Activated T-helper 2 cell treated with anti-CD3 and anti-CD28 coated beads, Interferon-gamma antibody, Interleukin-2, Interleukin-4, amounts not matched to agents 10 μg/mL and 5 μg/mL and 100 μg/mL, durations not matched to agents 14 hours and 24 hours and 36 hours (primary cell): ENCODE data around the gene RFC1. TPM values are rescaled to one million over a fixed set of nuclear protein-coding genes. Genes with fewer than 3 reads are reported as not detected.

Experiments used
- DNase-seq: peaks from one replicate; pipeline ENCODE4 v3.0.0; 2021; ENCODE audit warnings: low spot score
- H3K27ac Mint-ChIP-seq: one replicate; pipeline ENCODE4 v1.8.0; 2021; ENCODE audit warnings: mixed read lengths
- H3K27me3 Mint-ChIP-seq: one replicate; pipeline ENCODE4 v1.8.0; 2021; ENCODE audit warnings: low read depth, mixed read lengths
- H3K36me3 Mint-ChIP-seq: one replicate; pipeline ENCODE4 v1.8.0; 2021; ENCODE audit warnings: low read depth, mixed read lengths
- H3K4me1 Mint-ChIP-seq: one replicate; pipeline ENCODE4 v1.8.0; 2021; ENCODE audit warnings: low read depth, mixed read lengths
- H3K4me3 Mint-ChIP-seq: one replicate; pipeline ENCODE4 v1.8.0; 2021; ENCODE audit warnings: low read depth, mild to moderate bottlenecking, moderate library complexity, mixed read lengths
- H3K9me3 Mint-ChIP-seq: one replicate; pipeline ENCODE4 v1.8.0; 2021; ENCODE audit warnings: mixed read lengths
- intact Hi-C: fragments of 100-400 bp; cut with micrococcal nuclease; formaldehyde crosslinking; loops from one replicate; pipeline ENCODE4 v1.15.1; 2023
- total RNA-seq: library from RNA; stranded (reverse); gene quantifications from 2 replicates; pipeline ENCODE4 v1.2.3, GENCODE V29; 2022

RFC1 gene
- total RNA-seq, 1 donor from 2014 or later, result 64.7 TPM

DNA sequence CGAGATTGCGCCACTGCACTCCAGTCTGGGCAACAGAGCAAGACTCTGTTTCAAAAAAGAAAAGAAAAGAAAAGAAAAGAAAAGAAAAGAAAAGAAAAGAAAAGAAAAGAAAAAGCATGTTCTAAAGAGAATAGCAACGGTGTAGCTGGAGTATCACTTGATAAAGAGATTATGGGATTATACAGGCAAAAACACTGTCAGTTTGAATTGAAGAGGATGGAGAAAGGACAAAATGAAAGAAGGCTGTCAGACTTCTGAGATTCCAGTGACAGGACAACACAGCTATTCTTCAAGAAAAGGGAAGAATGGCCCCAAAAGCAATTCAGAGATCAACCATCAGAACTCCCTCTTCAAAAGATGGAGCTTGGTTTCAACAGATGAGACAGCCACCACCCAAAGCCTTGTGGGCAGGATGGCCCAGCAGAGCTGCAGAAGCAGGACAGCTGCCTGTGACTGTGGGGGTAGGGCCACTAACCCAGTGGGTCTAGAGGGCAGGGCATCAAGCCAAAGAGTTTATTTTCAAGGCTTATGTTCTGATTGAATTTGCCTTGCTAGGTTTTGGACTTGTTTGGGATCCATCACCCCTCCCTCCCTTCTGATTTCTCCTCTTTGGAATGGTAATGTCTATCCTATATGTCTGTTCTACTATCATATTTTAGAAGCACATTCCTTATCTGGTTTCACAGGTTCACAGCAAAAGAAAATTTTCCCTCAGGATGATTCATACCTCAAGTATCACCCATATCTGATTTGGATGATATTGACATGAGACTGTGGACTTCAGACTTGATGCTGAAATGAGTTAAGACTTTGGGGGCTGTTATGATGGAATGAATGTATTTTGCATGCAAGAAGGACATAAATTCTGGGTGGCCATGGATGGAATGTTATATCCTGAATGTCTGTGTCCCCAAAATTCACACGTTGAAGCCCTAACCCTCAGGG, 17.5 kb downstream of the RFC1 start:
- peaks cover 65% of the 10 kb centered on the region for H3K36me3 Mint-ChIP-seq

DNA sequence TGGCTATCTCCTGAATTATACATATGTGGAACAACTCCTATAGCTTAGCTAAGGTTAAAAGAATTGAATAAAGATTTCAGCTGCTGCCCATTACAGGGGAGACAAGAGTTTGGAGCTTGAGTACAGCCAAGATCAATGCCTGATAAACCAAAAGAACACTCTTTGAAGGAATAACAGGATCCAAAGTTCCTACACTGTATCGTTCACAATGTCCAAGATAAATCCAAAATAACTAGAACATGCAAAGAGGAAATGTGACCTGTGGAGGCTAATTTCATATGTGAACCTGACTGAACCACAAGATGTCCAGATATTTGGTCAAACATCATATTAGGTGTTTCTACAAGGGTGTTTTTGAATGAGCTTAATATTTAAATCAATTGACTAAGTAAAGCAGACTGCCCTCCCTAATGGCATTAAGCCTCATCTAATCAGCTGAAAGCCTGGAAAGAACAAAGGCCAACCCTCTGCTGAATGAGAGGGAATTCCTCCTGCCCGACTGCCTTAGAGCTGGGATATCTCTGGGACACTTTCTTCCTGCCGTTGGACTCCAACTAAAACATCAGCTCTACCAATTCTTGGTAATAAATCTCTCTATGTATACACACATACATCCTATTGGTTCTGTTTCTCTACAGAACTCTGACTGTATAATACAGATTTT, 19.2 kb downstream of the RFC1 start:
- Mint-ChIP-seq H3K27me3 (no peaks in the 10 kb centered on the region), H3K4me1 (peaks cover 36% of the 10 kb centered on the region), H3K27ac (no peak overlapping the region), H3K4me3 (no peak overlapping the region), H3K9me3 (peaks cover 15% of the 10 kb centered on the region), H3K36me3 (peaks cover 70% of the 10 kb centered on the region)
- no peak for DNase-seq
- intact Hi-C loops, result no loop called here

More for the DNA sequence above, 17.5 kb downstream of the RFC1 start:
- intact Hi-C loops, result no loop called here
- Mint-ChIP-seq H3K4me3 (no peak overlapping the region), H3K9me3 (peaks cover 15% of the 10 kb centered on the region), H3K27ac (peak overlapping the region; percentile 58), H3K4me1 (peaks cover 45% of the 10 kb centered on the region), H3K27me3 (no peaks in the 10 kb centered on the region)
- no peak for DNase-seq

DNA sequence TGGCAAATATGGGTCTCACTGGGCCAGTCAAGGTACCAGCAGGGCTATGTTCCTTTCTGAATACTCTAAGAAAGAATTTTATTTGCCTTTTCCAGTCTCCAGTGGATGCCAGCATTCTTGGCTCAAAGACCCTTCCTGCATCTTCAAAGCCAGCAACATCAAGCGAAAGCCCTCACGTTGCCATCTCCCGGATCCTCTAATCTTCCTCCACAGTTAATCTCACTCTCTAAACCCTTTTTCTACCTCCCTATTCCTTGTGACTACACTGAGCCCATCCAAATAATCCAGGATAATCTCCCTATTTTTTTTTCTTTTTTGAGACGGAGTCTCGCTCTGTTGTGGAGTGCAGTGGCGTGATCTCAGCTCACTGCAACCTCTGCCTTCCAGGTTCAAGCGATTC, 23.4 kb downstream of the RFC1 start:
- Mint-ChIP-seq H3K4me1 (peaks cover 23% of the 10 kb centered on the region), H3K36me3 (peaks cover 63% of the 10 kb centered on the region), H3K27ac (peak overlapping the region; percentile 47), H3K4me3 (no peak overlapping the region), H3K27me3 (no peaks in the 10 kb centered on the region), H3K9me3 (no peaks in the 10 kb centered on the region)
- DNase-seq, result no peak
- intact Hi-C loops, result no loop called here

DNA sequence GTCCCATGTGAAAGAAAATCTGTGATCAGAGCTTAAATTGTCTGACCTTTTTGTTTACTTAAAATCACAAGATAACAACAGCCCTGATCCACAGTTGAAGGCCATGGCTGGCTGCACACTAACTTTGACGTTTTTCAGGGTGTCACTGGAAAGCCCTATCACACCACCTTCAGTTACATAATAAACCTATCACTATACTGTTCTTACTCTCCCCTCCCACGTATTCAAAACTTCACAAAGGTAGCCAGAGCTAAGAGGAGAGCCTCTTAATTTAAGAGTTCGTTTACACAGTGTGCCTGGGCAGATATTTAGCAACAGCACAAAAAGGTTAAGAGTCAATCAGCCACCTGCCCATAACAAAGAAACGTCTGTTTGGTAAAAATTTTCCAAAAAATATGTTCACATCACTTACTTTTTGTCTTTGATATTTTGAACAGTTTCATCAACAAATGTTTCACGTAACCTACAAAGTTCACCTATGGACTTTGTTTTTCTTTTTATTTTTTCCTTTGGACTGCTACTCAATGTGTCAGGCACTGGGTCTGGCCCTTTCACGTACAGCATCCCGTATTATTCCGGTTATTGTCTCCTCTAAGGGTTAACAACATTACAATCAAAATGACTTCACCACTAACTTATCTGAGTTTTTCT, 25.0 kb downstream of the RFC1 start:
- no peak for DNase-seq
- no peak overlapping the region for H3K4me3 Mint-ChIP-seq
- H3K4me1 Mint-ChIP-seq, result peaks cover 13% of the 10 kb centered on the region
- H3K9me3 Mint-ChIP-seq, result no peaks in the 10 kb centered on the region
- no peak overlapping the region for H3K27ac Mint-ChIP-seq
- H3K27me3 Mint-ChIP-seq, result no peaks in the 10 kb centered on the region
- peaks cover 52% of the 10 kb centered on the region for H3K36me3 Mint-ChIP-seq
- intact Hi-C loops, result no loop called here

DNA sequence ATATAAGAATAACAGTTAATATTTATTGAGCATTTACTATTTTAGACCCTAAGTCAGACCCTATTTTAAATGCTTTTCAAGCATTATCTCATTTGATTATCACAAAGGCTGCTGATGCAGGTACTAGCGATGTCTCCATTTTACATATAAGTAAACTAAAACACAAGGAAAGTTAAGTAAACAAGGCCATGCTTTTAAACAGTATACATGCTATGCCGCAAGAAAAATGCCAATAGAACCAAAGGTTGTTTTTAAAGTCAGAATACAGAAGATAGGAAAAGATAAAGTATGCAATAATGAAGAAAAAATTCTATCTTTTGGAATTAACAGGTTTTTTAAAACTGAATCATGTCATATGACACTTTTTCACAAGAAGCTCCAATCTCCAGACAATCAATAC, 26.2 kb downstream of the RFC1 start:
- intact Hi-C loops, result no loop called here
- Mint-ChIP-seq H3K4me3 (no peak overlapping the region), H3K27ac (no peak overlapping the region), H3K9me3 (no peaks in the 10 kb centered on the region), H3K27me3 (no peaks in the 10 kb centered on the region), H3K4me1 (peaks cover 17% of the 10 kb centered on the region), H3K36me3 (peaks cover 52% of the 10 kb centered on the region)
- DNase-seq, result no peak

DNA sequence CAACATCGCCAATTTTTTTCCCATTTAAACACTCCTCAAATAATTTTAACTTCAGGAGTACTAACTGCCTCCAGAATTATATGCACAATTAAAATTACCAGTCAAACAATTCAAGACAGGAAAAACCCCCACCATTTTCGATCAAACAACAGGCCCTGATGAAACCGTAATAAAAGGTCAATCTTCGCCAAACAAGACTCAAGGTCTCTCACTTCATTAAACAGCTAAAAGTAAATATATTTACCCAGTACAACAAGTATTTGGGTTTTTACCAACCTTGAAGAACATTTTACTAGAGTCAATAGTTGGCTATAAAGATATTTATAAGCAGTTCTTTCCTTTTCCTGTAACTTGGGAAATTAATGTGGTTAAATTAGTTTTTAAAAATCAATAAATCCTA, 28.3 kb downstream of the RFC1 start:
- Mint-ChIP-seq H3K4me1 (peaks cover 12% of the 10 kb centered on the region), H3K27me3 (no peaks in the 10 kb centered on the region), H3K27ac (no peak overlapping the region), H3K9me3 (no peaks in the 10 kb centered on the region), H3K36me3 (peaks cover 41% of the 10 kb centered on the region), H3K4me3 (no peak overlapping the region)
- intact Hi-C loops, result no loop called here
- no peak for DNase-seq

DNA sequence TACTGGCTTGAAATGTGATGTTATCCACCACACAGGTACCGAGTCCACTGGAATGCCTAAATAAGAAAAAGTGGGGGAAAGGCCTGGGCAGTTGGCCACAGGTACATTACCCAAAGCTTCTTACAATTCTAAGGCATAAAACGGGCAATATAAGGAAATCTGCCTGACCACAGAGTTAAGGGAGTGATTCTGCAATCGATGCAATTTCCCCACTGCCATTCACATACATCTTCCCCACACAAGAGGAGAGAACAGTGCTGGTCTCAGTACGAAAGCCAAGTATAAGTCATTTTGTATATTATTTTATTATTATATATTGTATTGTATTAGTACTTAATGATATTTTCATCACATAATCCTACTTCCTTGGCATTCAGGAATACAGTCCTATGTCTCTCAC, 30.6 kb downstream of the RFC1 start:
- Mint-ChIP-seq H3K4me3 (no peak overlapping the region), H3K9me3 (no peaks in the 10 kb centered on the region), H3K27ac (no peak overlapping the region), H3K27me3 (no peaks in the 10 kb centered on the region), H3K4me1 (peaks cover 9% of the 10 kb centered on the region), H3K36me3 (peaks cover 20% of the 10 kb centered on the region)
- no peak for DNase-seq
- intact Hi-C loops, result no loop called here

DNA sequence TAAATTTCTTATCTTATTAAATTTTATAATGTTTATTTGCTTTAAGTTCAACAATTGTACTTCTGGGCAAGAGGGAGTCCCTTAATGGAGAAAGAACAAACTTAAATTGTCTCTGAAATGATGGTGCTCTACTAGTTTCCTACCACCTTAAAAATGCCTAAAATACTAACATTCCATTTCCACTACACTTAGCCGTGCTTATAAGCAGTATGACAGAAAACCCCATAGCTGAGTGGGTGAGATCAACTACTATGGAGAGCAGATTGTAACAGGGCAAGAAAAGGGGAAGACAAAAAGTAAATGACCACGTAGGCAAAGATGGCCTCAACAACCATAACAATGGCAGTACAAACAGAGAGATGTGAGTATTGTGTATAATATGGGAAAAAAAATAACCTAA, 35.0 kb downstream of the RFC1 start:
- no peak for DNase-seq
- H3K4me1 Mint-ChIP-seq, result peaks cover 9% of the 10 kb centered on the region
- peaks cover 30% of the 10 kb centered on the region for H3K36me3 Mint-ChIP-seq

DNA sequence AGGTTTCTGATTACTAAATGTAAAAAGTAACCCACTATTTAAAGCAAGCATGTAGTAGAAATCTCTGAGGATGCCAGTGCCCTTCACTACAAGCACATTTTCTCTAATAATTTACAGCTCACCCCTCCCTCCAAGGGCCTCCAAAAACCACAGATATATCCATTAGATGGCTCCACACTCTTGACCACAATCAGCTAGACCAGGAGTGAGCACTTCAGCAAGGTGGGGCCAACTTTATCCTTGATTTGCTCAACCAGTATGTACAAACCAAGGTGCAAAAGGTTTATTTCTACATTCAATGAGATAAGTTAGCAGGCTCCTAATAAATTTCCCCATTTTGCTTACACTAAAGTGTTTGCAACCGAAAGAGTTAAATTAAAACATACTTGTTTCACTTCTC, 35.8 kb downstream of the RFC1 start:
- no peak for DNase-seq
- intact Hi-C loops, result no loop called here
- H3K36me3 Mint-ChIP-seq, result peaks cover 35% of the 10 kb centered on the region
- no peaks in the 10 kb centered on the region for H3K27me3 Mint-ChIP-seq
- H3K4me3 Mint-ChIP-seq, result no peak overlapping the region
- H3K9me3 Mint-ChIP-seq, result no peaks in the 10 kb centered on the region
- no peak overlapping the region for H3K27ac Mint-ChIP-seq
- H3K4me1 Mint-ChIP-seq, result peaks cover 5% of the 10 kb centered on the region

More for the DNA sequence above, 35.0 kb downstream of the RFC1 start:
- intact Hi-C loops, result no loop called here
- Mint-ChIP-seq H3K9me3 (no peaks in the 10 kb centered on the region), H3K4me3 (no peak overlapping the region), H3K27me3 (no peaks in the 10 kb centered on the region), H3K27ac (no peak overlapping the region)

DNA sequence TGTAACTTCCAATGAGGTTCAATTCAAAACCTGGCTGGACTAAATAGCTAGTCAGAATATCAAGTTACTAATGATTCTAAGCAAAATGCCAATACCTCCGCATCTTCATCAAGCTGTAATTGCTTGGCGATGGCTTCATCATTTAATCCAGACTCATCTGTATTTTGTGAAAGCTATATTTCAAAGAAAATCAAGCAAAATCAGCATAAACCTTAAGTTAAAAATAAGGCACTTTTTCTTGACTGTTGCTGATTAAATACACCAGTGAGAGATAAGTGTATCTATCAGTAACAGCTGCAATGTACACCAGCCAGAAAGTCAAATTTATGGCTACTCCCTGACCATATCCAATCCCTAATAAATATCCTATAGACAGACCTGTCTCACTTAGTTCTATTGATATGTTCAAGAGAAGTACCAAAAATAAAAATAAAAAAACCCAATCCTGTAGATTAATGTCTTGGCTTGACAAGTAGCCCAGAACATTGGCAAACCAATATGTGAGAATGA, 39.6 kb downstream of the RFC1 start:
- no peaks in the 10 kb centered on the region for H3K9me3 Mint-ChIP-seq
- no peak overlapping the region for H3K27ac Mint-ChIP-seq
- peaks cover 3% of the 10 kb centered on the region for H3K4me1 Mint-ChIP-seq
- DNase-seq, result no peak
- H3K36me3 Mint-ChIP-seq, result peaks cover 64% of the 10 kb centered on the region
- H3K4me3 Mint-ChIP-seq, result no peak overlapping the region
- intact Hi-C loops, result no loop called here
- H3K27me3 Mint-ChIP-seq, result no peaks in the 10 kb centered on the region

DNA sequence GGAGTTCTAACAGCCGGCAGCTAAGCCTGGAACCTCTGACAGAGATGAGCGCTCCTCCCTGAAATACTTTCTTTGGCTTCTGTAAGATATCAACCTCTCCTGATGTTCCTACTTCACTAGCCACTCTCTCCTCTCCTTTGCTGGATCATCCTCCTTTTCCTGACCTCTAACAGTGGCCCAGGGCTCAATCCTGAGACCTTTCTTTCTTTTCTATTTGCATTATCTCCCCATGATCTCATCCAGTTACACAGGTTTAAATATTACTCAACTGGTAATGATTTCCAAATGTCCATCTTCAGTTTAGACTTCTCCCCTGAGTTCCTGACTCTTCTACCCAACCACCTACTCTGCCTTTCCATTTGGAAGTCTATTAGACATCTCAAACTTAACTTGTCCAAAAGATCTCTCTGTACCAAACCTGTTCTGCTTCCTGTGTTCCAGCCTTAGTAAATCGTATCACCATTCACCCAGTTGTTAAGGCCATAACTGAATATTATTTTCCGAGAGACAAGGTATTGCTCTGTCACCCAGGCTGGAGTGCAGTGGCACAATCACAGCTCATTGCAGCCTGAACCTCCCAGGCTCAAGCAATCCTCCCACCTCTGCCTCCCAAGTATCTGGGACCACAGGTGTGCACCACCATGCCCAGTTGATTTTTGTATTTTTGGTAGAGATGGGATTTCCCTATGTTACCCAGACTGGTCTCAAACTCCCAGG, 41.1 kb downstream of the RFC1 start:
- Mint-ChIP-seq H3K36me3 (peaks cover 72% of the 10 kb centered on the region), H3K4me3 (no peak overlapping the region), H3K27ac (no peak overlapping the region), H3K9me3 (no peaks in the 10 kb centered on the region), H3K4me1 (no peaks in the 10 kb centered on the region), H3K27me3 (no peaks in the 10 kb centered on the region)
- intact Hi-C loops, result no loop called here
- DNase-seq, result no peak

DNA sequence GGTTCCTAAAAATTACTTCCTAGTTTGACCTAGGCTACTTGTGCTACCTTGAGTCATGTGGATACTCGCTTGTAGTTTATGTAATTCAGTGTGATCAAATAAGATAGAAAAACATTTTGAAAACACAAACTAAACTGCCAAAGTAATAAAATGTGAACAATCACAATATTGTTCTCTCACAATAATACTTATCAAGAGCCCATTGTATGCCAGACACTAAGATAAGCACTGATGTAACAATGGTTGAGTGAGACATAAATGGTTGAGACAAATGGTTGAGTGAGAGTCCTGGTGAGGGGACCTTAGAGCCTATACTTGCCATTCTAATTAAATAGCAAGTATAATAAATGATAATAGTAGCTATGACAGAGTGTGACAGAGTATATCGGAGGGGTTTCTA, 41.7 kb downstream of the RFC1 start:
- intact Hi-C loops, result no loop called here
- Mint-ChIP-seq H3K9me3 (no peaks in the 10 kb centered on the region), H3K27ac (no peak overlapping the region), H3K27me3 (no peaks in the 10 kb centered on the region), H3K4me3 (no peak overlapping the region), H3K4me1 (peaks cover 2% of the 10 kb centered on the region), H3K36me3 (peaks cover 76% of the 10 kb centered on the region)
- DNase-seq, result no peak
